ENCODE measurements around the gene MTMR3.
A peak's percentile ranks its signal among the peaks of the same experiment; 100 is the strongest.

Gene MTMR3

GRCh38 chr22:29872144-29872893 is 10.7 kb upstream of the MTMR3 start:
- DNase-seq (ENCODE audit: low read depth, low spot score), result no peak
- TF ChIP-seq CTCF (IDR thresholded peaks at IDR 0.05; ENCODE audit: insufficient read depth, low read length, missing control alignments), result no peak
- no peak overlapping the region for H3K4me3 ChIP-seq (ENCODE audit: low read depth, low read length)
- ChIA-PET POLR2A (no interaction called here), CTCF (interaction anchor here (1.6 to 2.0 kb wide), 2 partner anchors 11 to 133 kb away, joined by 4 to 7 read pairs; no protein-coding TSS in a partner anchor)

- POLR2A ChIA-PET, result no interaction called here
- DNase-seq (ENCODE audit: low read depth, low spot score), result no peak
- no peak overlapping the region for H3K4me3 ChIP-seq (ENCODE audit: low read depth, low read length)
- CTCF ChIA-PET, result interaction anchor here (1.5 to 2.0 kb wide), 3 partner anchors 12 to 132 kb away, joined by 4 to 9 read pairs (median 7); no protein-coding TSS in a partner anchor
- TF ChIP-seq CTCF (IDR thresholded peaks at IDR 0.05; ENCODE audit: insufficient read depth, low read length, missing control alignments), result no peak
Observed at GRCh38 chr22:29872989-29873388, 10.0 kb upstream of the MTMR3 start.

GRCh38 chr22:29873943-29874342 is 9.0 kb upstream of the MTMR3 start:
- POLR2A ChIA-PET, result no interaction called here
- H3K4me3 ChIP-seq (ENCODE audit: low read depth, low read length), result no peak overlapping the region
- TF ChIP-seq CTCF (IDR thresholded peaks at IDR 0.05; ENCODE audit: insufficient read depth, low read length, missing control alignments), result no peak
- DNase-seq (ENCODE audit: low read depth, low spot score), result no peak
- CTCF ChIA-PET, result interaction anchor here (1.5 kb wide), 1 partner anchor 131 kb away, joined by 9 read pairs; no protein-coding TSS in a partner anchor

- TF ChIP-seq CTCF (IDR thresholded peaks at IDR 0.05; ENCODE audit: insufficient read depth, low read length, missing control alignments), result no peak
- DNase-seq (ENCODE audit: low read depth, low spot score), result peak; percentile 44
- POLR2A ChIA-PET, result no interaction called here
- CTCF ChIA-PET, result no interaction called here
- H3K4me3 ChIP-seq (ENCODE audit: low read depth, low read length), result no peak overlapping the region
Observed at GRCh38 chr22:29877620-29878019, 5.4 kb upstream of the MTMR3 start.

- ChIA-PET POLR2A (no interaction called here), CTCF (interaction anchor here (0.6 to 1.0 kb wide), 2 partner anchors 107 to 127 kb away, joined by 3 read pairs; no protein-coding TSS in a partner anchor)
- H3K4me3 ChIP-seq (ENCODE audit: low read depth, low read length), result no peak overlapping the region
- no peak for DNase-seq (ENCODE audit: low read depth, low spot score)
- no peak for TF ChIP-seq CTCF (IDR thresholded peaks at IDR 0.05; ENCODE audit: insufficient read depth, low read length, missing control alignments)
Observed at GRCh38 chr22:29879753-29880152, 3.2 kb upstream of the MTMR3 start.

- no peak for TF ChIP-seq CTCF (IDR thresholded peaks at IDR 0.05; ENCODE audit: insufficient read depth, low read length, missing control alignments)
- peak overlapping the region; percentile 3 for H3K4me3 ChIP-seq (ENCODE audit: low read depth, low read length)
- POLR2A ChIA-PET, result interaction anchor here (1.2 kb wide), 1 partner anchor 25 kb away, joined by 4 read pairs; no protein-coding TSS in a partner anchor
- CTCF ChIA-PET, result interaction anchor here (1.2 to 2.7 kb wide), 2 partner anchors 12 to 206 kb away, joined by 3 to 7 read pairs; no protein-coding TSS in a partner anchor
- DNase-seq (ENCODE audit: low read depth, low spot score), result no peak
Observed at GRCh38 chr22:29882716-29883044, 294 bp upstream of the MTMR3 start.

Data from AG04449 (cell line).